Measurements from ENCODE around the gene WNK1. TPM values are rescaled to one million over a fixed set of nuclear protein-coding genes. Genes with fewer than 3 reads are reported as not detected.

WNK1 gene
- total RNA-seq, 4 donors from 2014 or later, result 222 to 407 (median 322) TPM

DNA sequence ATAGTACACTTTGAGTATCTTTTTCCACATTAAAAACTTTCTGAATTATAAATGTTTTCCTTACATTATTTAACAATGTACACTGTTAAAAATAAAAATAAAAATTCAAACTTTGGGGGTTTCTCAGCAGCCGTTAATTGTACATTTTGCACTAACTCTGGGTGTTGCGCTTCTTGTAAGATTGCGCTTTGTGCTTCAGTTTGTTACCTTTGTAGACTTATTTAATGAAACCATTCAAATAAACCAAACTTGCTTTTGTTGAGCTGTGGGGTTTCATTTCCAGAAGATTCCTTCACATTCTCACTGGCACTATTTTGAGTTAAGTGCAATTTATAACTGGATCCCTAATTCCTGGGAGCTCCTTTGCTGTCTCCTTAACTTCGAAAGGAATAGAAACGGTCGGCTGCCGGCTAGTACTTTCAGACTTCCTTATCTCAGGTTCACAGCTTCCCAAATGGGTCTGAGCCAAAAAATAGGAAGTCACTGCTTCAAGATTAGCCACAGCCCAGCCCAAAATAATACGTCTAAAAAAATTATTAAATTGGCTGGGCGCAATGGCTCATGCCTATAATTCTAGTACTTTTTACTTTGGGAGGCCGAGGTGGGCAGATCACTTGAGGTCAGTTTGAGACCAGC, 158.9 kb downstream of the WNK1 start:
- TF ChIP-seq, protein P1, sequence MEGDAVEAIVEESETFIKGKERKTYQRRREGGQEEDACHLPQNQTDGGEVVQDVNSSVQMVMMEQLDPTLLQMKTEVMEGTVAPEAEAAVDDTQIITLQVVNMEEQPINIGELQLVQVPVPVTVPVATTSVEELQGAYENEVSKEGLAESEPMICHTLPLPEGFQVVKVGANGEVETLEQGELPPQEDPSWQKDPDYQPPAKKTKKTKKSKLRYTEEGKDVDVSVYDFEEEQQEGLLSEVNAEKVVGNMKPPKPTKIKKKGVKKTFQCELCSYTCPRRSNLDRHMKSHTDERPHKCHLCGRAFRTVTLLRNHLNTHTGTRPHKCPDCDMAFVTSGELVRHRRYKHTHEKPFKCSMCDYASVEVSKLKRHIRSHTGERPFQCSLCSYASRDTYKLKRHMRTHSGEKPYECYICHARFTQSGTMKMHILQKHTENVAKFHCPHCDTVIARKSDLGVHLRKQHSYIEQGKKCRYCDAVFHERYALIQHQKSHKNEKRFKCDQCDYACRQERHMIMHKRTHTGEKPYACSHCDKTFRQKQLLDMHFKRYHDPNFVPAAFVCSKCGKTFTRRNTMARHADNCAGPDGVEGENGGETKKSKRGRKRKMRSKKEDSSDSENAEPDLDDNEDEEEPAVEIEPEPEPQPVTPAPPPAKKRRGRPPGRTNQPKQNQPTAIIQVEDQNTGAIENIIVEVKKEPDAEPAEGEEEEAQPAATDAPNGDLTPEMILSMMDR (IDR thresholded peaks at IDR 0.05), result no peak
- ATAC-seq (ENCODE audit: low FRiP score) (no peak), DNase-seq (ENCODE audit: low spot score) (no peak)

DNA sequence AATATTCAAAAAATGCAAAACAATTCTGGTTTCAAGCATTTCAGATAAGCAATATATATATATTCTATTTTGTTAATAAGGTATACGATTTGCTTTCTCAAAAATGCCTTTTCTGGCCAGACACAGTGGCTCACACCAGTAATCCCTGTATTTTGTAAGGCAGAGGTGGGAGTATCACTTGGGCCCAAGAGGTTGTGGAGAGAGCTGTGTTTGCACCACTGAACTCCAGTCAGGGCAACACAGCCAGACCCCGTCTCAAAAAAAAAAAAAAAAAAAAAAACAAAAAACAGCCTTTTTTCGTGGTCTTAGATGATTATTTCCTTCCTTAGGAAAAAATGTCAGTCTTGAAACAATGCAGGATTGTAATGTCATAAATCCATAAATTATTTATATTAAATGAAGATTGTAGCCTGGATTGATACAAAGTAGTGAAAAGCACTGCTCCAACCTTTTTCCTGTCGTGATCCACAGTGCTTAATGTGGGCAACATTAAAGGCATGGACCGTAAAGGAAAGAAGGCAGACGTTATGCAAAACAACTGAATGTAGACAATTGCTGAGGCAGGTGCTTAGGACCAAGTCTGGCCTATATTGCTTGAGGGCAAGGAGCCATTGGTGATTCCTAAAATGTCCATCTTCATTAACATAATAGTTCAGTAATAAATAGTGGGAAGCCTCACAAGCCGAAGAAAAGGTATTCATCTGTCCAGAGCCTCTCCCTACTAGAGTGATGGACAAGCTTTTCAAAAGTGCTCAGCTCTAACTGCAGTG, 160.3 kb downstream of the WNK1 start:
- no peak for DNase-seq (ENCODE audit: low spot score)
- TF ChIP-seq, protein P1 (IDR thresholded peaks at IDR 0.05), result no peak
- ATAC-seq (ENCODE audit: low FRiP score), result no peak

DNA sequence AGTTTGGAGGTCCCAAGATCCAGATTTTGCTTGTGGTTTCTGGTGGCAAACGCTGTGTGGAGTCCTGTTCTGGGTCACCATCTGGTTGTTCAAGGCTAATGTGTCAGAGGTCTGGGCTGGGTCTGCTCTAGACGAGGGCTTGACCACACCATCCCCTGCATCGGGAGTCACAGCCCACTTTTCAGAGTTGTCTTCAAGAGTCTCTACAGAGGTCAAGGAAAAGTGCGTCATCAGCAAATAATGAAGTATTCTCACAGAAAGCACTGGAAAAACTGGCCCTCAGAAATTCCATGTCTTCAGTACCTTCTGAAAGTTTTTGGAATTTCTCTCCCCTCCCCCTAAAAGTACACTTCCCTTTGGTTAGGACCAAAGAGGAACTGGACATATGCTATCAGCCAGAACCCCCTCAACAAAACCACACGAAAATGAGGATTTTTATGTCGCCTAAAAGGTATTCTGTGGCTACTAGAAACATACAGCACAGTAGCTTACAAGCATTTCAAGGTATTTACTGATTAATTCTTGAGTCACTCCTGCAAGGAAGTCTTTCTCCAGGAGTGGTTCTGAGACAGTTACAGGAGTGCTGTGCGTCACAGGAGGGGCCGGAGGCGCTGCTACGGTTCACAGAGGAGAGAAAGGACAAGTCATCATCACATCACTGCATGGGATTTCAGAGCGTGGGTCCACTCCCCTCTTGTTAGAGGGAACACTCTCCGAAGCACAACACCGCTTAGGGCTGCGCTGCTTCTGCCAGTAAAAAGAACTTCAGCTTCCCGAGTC, 161.7 kb downstream of the WNK1 start:
- TF ChIP-seq, protein P1 (IDR thresholded peaks at IDR 0.05), result no peak
- no peak for ATAC-seq (ENCODE audit: low FRiP score)
- DNase-seq (ENCODE audit: low spot score), result no peak

DNA sequence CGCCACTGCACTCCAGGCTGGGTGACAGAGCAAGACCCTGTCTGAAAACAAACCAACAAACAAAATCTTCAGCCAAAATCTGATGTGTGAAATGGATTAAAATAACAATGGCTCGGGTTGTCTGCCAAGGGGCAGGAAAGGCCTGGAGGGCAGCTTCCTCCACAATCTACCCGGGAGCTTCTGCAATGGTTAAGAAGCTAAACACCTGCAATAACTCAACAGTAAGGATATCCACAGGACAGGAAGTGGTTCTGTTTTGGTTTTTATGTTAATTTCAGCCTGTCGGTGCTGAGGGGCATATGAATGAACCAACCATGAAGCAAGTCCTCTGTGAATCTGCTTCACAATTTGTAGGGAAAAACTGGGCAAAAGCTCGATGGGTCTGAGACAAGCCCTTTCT, 162.7 kb downstream of the WNK1 start:
- no peak for ATAC-seq (ENCODE audit: low FRiP score)
- DNase-seq (ENCODE audit: low spot score), result no peak
- TF ChIP-seq, protein P1 (IDR thresholded peaks at IDR 0.05), result no peak

DNA sequence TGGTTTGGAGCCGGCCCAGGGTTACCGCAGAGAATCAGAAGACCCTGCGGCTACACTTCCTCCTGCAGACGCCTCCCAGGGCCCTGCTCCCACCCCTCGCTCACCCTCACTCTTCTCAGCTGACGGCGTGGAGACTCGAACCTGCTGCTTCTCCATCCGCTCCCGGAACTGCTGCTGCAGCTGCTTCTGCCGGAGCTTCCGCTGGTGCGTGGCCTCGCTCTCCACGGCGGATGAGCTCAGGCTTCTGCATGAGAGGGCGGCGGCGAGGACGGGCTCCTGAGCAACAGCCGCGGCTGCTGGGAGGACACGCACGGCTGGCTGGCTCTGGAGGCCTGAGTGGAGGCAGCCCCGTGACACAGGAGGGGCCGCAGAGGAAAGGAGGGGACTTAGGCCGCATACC, 163.9 kb downstream of the WNK1 start:
- TF ChIP-seq, protein P1 (IDR thresholded peaks at IDR 0.05), result no peak
- ATAC-seq (ENCODE audit: low FRiP score) (no peak), DNase-seq (ENCODE audit: low spot score) (no peak)

DNA sequence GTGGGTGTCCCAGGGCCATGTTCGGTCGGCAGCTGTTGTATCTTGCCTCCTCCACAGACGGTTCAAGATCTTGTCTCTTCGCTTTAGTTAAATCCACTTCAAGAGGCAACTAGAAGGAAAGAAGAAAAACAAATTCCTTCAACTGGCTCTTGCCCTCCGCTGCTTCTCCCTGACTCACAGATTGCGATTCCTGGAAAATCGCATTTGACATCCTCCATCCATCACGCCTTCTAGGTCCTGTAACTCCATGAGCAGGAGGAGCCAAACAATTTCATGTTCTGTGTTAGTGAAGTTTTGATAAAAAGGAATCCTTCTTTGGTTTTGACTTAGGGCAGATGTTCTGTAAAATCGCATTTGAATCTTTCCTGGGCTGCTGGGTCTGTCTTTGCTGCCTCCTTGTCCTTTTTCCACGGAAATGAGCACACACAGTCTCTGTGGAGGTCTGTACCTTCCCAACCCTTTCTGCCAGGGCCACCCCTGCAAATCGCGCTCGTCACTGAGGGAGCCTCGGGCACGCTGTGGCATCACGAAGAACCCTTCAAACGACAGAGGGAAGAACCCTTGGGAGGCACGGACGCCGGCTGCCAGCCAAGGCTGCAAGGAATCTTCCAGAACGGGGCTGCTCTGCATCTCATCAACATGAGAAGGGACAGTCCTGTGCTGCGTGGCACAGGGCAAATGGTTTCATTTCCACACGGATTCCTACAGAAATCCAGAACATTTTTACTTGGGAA, 164.5 kb downstream of the WNK1 start:
- ATAC-seq (ENCODE audit: low FRiP score) (no peak), DNase-seq (ENCODE audit: low spot score) (no peak)
- TF ChIP-seq, protein P1 (IDR thresholded peaks at IDR 0.05), result no peak
